ENCODE measurements around the gene FLNA. TPM values are rescaled to one million over a fixed set of nuclear protein-coding genes. Genes with fewer than 3 reads are reported as not detected.
"Not testable (repeated sequence)": the region's sequence is repeated elsewhere in the genome, so short reads cannot be mapped to it uniquely, and the experiment has no call there.

Gene FLNA
- total RNA-seq, 1 experiment from 2014 or later, result 142 TPM

- Histone ChIP-seq H3K27ac (no peak overlapping the region), H3K27me3 (no peaks in the 10 kb centered on the region)
Measured at GRCh38 chrX:154351183-154352011, 23.0 kb downstream of the FLNA start.

GRCh38 chrX:154350429-154351182, 23.8 kb downstream of the FLNA start:
- Histone ChIP-seq H3K36me3 (peaks cover 5% of the 10 kb centered on the region; the same call in 1 of the 2 replicates), H3K4me1 (no peaks in the 10 kb centered on the region), H3K9me3 (replicated peaks) (no peaks in the 10 kb centered on the region), H3K27me3 (no peaks in the 10 kb centered on the region), H3K27ac (no peak overlapping the region), H3K4me3 (no peak overlapping the region)
- no peak for DNase-seq

More at GRCh38 chrX:154351183-154352011, 23.0 kb downstream of the FLNA start:
- Histone ChIP-seq H3K36me3 (peaks cover 5% of the 10 kb centered on the region; the same call in 1 of the 2 replicates), H3K9me3 (replicated peaks) (no peaks in the 10 kb centered on the region), H3K4me1 (no peaks in the 10 kb centered on the region), H3K4me3 (no peak overlapping the region)
- no peak for DNase-seq

- no peak overlapping the region for H3K27ac ChIP-seq
- no peaks in the 10 kb centered on the region for H3K27me3 ChIP-seq
- no peaks in the 10 kb centered on the region for H3K4me1 ChIP-seq
- no peaks in the 10 kb centered on the region for H3K9me3 ChIP-seq (replicated peaks)
- H3K4me3 ChIP-seq, result no peak overlapping the region
- peaks cover 5% of the 10 kb centered on the region; the same call in 1 of the 2 replicates for H3K36me3 ChIP-seq
- DNase-seq, result no peak
Measured at GRCh38 chrX:154349979-154350378, 24.5 kb downstream of the FLNA start.

GRCh38 chrX:154349359-154349935, 25.0 kb downstream of the FLNA start:
- Histone ChIP-seq H3K4me1 (no peaks in the 10 kb centered on the region), H3K27me3 (no peaks in the 10 kb centered on the region), H3K27ac (no peak overlapping the region), H3K9me3 (replicated peaks) (no peaks in the 10 kb centered on the region), H3K36me3 (peaks cover 5% of the 10 kb centered on the region; the same call in 1 of the 2 replicates), H3K4me3 (no peak overlapping the region)
- no peak for DNase-seq

- no peak for DNase-seq
- Histone ChIP-seq H3K36me3 (peaks cover 5% of the 10 kb centered on the region; the same call in 1 of the 2 replicates), H3K4me1 (no peaks in the 10 kb centered on the region), H3K4me3 (no peak overlapping the region), H3K9me3 (replicated peaks) (no peaks in the 10 kb centered on the region), H3K27me3 (no peaks in the 10 kb centered on the region), H3K27ac (no peak overlapping the region)
Measured at GRCh38 chrX:154348646-154349358, 25.6 kb downstream of the FLNA start.

GRCh38 chrX:154348114-154348531, 26.3 kb downstream of the FLNA start:
- H3K36me3 ChIP-seq, result peaks cover 5% of the 10 kb centered on the region; the same call in 1 of the 2 replicates
- H3K9me3 ChIP-seq (replicated peaks), result no peaks in the 10 kb centered on the region
- H3K4me1 ChIP-seq, result no peaks in the 10 kb centered on the region
- H3K4me3 ChIP-seq, result no peak overlapping the region
- DNase-seq, result no peak
- no peak overlapping the region for H3K27ac ChIP-seq
- no peaks in the 10 kb centered on the region for H3K27me3 ChIP-seq

- H3K4me1 ChIP-seq; H3K36me3 ChIP-seq; H3K4me3 ChIP-seq; H3K27ac ChIP-seq; H3K27me3 ChIP-seq; DNase-seq; H3K9me3 ChIP-seq (replicated peaks): not testable (repeated sequence)
Measured at GRCh38 chrX:154343620-154344019, 30.8 kb downstream of the FLNA start.

GRCh38 chrX:154343063-154343462, 31.4 kb downstream of the FLNA start:
- not testable (repeated sequence) for H3K27me3 ChIP-seq; H3K36me3 ChIP-seq; H3K27ac ChIP-seq; H3K4me1 ChIP-seq; H3K4me3 ChIP-seq; DNase-seq; H3K9me3 ChIP-seq (replicated peaks)

- H3K4me3 ChIP-seq; H3K27me3 ChIP-seq; H3K9me3 ChIP-seq (replicated peaks): not testable (repeated sequence)
Measured at GRCh38 chrX:154341399-154342298, 32.8 kb downstream of the FLNA start.

GRCh38 chrX:154334496-154334895, 39.9 kb downstream of the FLNA start:
- Histone ChIP-seq H3K36me3 (no peaks in the 10 kb centered on the region), H3K9me3 (replicated peaks) (no peaks in the 10 kb centered on the region), H3K27me3 (no peaks in the 10 kb centered on the region), H3K27ac (no peak overlapping the region), H3K4me3 (no peak overlapping the region), H3K4me1 (no peaks in the 10 kb centered on the region)
- no peak for DNase-seq

More at GRCh38 chrX:154341399-154342298, 32.8 kb downstream of the FLNA start:
- H3K27ac ChIP-seq, H3K4me1 ChIP-seq, H3K36me3 ChIP-seq, DNase-seq: not testable (repeated sequence)

GRCh38 chrX:154333837-154334271, 40.6 kb downstream of the FLNA start:
- H3K4me3 ChIP-seq, result no peak overlapping the region
- H3K9me3 ChIP-seq (replicated peaks), result no peaks in the 10 kb centered on the region
- no peaks in the 10 kb centered on the region for H3K36me3 ChIP-seq
- no peaks in the 10 kb centered on the region for H3K27me3 ChIP-seq
- no peak for DNase-seq
- no peak overlapping the region for H3K27ac ChIP-seq
- H3K4me1 ChIP-seq, result no peaks in the 10 kb centered on the region

GRCh38 chrX:154333116-154333515, 41.3 kb downstream of the FLNA start:
- Histone ChIP-seq H3K27ac (no peak overlapping the region), H3K4me1 (no peaks in the 10 kb centered on the region), H3K4me3 (no peak overlapping the region), H3K36me3 (no peaks in the 10 kb centered on the region), H3K27me3 (no peaks in the 10 kb centered on the region), H3K9me3 (replicated peaks) (no peaks in the 10 kb centered on the region)
- DNase-seq, result no peak

GRCh38 chrX:154332561-154332960, 41.9 kb downstream of the FLNA start:
- DNase-seq, result no peak
- H3K4me3 ChIP-seq, result no peak overlapping the region
- no peaks in the 10 kb centered on the region for H3K9me3 ChIP-seq (replicated peaks)
- no peaks in the 10 kb centered on the region for H3K4me1 ChIP-seq
- no peaks in the 10 kb centered on the region for H3K36me3 ChIP-seq
- no peak overlapping the region for H3K27ac ChIP-seq
- H3K27me3 ChIP-seq, result no peaks in the 10 kb centered on the region

GRCh38 chrX:154329294-154329693, 45.1 kb downstream of the FLNA start:
- H3K27me3 ChIP-seq, result peaks cover 7% of the 10 kb centered on the region; the same call in 1 of the 2 replicates
- no peak overlapping the region for H3K4me3 ChIP-seq
- H3K36me3 ChIP-seq, result no peaks in the 10 kb centered on the region
- H3K4me1 ChIP-seq, result peaks cover 7% of the 10 kb centered on the region
- no peak for DNase-seq
- no peak overlapping the region for H3K27ac ChIP-seq
- no peaks in the 10 kb centered on the region for H3K9me3 ChIP-seq (replicated peaks)

All from SJCRH30 (cell line).